Measurements from ENCODE around the gene LRRC15. TPM values are rescaled to one million over a fixed set of nuclear protein-coding genes. Genes with fewer than 3 reads are reported as not detected.

Gene LRRC15
- total RNA-seq, 1 experiment from 2014 or later = 0.28 TPM

DNA sequence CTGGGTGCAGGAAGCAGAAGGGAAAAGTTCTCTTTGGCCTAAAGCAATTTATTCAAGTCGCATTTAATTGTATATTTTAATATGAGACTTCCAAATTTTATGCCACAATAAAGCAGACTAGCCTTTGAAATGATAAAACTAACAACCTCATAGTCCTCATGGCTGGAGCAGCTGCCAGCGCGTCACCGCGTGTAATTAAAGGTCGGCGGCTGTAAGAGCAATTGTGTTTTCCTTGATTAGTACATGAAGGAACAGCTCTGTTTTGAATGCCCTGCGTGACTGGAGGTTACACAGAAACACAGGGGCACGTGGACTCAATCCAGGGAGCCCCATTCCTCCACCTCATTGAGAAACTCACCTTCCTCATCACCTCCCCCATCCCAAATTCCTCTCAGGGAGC, 10.1 kb upstream of the LRRC15 start:
- Histone ChIP-seq H3K36me3 (ENCODE audit: control insufficient read depth, insufficient read depth, low read length) (no peaks in the 10 kb centered on the region), H3K27ac (ENCODE audit: low read length) (no peak overlapping the region), H3K27me3 (ENCODE audit: control insufficient read depth, insufficient read depth, low read length) (no peaks in the 10 kb centered on the region), H3K9me3 (ENCODE audit: control insufficient read depth, insufficient read depth, low read depth, low read length) (no peaks in the 10 kb centered on the region), H3K4me3 (ENCODE audit: low read depth in 2 of 2, low read length in 2 of 2) (no peak overlapping the region), H3K4me1 (ENCODE audit: control insufficient read depth, insufficient read depth, low read length) (no peaks in the 10 kb centered on the region)
- no peak for DNase-seq (ENCODE audit: low read depth, low spot score)
- ATAC-seq = no peak
- TF ChIP-seq, protein P1, sequence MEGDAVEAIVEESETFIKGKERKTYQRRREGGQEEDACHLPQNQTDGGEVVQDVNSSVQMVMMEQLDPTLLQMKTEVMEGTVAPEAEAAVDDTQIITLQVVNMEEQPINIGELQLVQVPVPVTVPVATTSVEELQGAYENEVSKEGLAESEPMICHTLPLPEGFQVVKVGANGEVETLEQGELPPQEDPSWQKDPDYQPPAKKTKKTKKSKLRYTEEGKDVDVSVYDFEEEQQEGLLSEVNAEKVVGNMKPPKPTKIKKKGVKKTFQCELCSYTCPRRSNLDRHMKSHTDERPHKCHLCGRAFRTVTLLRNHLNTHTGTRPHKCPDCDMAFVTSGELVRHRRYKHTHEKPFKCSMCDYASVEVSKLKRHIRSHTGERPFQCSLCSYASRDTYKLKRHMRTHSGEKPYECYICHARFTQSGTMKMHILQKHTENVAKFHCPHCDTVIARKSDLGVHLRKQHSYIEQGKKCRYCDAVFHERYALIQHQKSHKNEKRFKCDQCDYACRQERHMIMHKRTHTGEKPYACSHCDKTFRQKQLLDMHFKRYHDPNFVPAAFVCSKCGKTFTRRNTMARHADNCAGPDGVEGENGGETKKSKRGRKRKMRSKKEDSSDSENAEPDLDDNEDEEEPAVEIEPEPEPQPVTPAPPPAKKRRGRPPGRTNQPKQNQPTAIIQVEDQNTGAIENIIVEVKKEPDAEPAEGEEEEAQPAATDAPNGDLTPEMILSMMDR (IDR thresholded peaks at IDR 0.05) = no peak
- no peak for TF ChIP-seq POLR2AphosphoS5 (IDR thresholded peaks at IDR 0.05; ENCODE audit: low read depth, low read length)
- BruUV-seq (replicated peaks) = no TSS peak
- ChIA-PET CTCF (no interaction called here), POLR2A (no interaction called here)
- intact Hi-C loops (cut with micrococcal nuclease; ENCODE audit: unreplicated experiment) = no loop called here
- in situ Hi-C loops (cut with HindIII; ENCODE audit: low pct_unique_long_range_greater_than_20kb, low sequenced_read_pairs) = no loop called here

DNA sequence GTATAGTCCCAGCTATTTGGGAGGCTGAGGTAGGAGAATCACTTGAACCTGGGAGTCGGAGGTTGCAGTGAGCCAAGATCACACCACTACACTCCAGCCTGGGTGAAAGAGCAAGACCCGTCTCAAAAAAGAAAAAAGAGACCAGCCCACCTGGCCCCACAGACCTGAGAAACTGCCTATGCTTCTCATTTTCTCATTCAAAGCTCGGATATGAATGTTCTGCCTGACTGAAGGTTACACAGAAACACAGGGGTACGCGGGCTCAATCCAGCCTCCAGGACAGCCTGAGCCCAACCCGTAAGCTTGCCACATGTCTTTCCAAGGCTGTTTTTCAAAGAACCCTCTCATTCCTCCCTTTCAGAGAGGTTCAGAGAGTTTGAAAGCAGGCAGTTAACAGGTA, 9.7 kb upstream of the LRRC15 start:
- H3K9me3 ChIP-seq (ENCODE audit: control insufficient read depth, insufficient read depth, low read depth, low read length) = no peaks in the 10 kb centered on the region
- no TSS peak for BruUV-seq (replicated peaks)
- ATAC-seq = no peak
- in situ Hi-C loops (cut with HindIII; ENCODE audit: low pct_unique_long_range_greater_than_20kb, low sequenced_read_pairs) (no loop called here), intact Hi-C loops (cut with micrococcal nuclease; ENCODE audit: unreplicated experiment) (no loop called here)
- no peaks in the 10 kb centered on the region for H3K36me3 ChIP-seq (ENCODE audit: control insufficient read depth, insufficient read depth, low read length)
- DNase-seq (ENCODE audit: low read depth, low spot score) = no peak
- POLR2A ChIA-PET = no interaction called here
- H3K27ac ChIP-seq (ENCODE audit: low read length) = no peak overlapping the region
- TF ChIP-seq SIN3A (IDR thresholded peaks at IDR 0.05; ENCODE audit: borderline replicate concordance, insufficient read depth, low read depth, low read length) = no peak
- no peak for TF ChIP-seq TCF7L2 (IDR thresholded peaks at IDR 0.05; ENCODE audit: low read depth, low read length)
- TF ChIP-seq, protein P2, sequence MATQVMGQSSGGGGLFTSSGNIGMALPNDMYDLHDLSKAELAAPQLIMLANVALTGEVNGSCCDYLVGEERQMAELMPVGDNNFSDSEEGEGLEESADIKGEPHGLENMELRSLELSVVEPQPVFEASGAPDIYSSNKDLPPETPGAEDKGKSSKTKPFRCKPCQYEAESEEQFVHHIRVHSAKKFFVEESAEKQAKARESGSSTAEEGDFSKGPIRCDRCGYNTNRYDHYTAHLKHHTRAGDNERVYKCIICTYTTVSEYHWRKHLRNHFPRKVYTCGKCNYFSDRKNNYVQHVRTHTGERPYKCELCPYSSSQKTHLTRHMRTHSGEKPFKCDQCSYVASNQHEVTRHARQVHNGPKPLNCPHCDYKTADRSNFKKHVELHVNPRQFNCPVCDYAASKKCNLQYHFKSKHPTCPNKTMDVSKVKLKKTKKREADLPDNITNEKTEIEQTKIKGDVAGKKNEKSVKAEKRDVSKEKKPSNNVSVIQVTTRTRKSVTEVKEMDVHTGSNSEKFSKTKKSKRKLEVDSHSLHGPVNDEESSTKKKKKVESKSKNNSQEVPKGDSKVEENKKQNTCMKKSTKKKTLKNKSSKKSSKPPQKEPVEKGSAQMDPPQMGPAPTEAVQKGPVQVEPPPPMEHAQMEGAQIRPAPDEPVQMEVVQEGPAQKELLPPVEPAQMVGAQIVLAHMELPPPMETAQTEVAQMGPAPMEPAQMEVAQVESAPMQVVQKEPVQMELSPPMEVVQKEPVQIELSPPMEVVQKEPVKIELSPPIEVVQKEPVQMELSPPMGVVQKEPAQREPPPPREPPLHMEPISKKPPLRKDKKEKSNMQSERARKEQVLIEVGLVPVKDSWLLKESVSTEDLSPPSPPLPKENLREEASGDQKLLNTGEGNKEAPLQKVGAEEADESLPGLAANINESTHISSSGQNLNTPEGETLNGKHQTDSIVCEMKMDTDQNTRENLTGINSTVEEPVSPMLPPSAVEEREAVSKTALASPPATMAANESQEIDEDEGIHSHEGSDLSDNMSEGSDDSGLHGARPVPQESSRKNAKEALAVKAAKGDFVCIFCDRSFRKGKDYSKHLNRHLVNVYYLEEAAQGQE (IDR thresholded peaks at IDR 0.05; ENCODE audit: insufficient read depth in 1 of 2, low read depth in 2 of 2, low read length in 1 of 2) = no peak
- TF ChIP-seq, protein P1 (IDR thresholded peaks at IDR 0.05) = no peak
- TF ChIP-seq POLR2AphosphoS5 (IDR thresholded peaks at IDR 0.05; ENCODE audit: low read depth, low read length) = no peak
- no peak overlapping the region for H3K4me3 ChIP-seq (ENCODE audit: low read depth in 2 of 2, low read length in 2 of 2)
- H3K27me3 ChIP-seq (ENCODE audit: control insufficient read depth, insufficient read depth, low read length) = no peaks in the 10 kb centered on the region
- H3K4me1 ChIP-seq (ENCODE audit: control insufficient read depth, insufficient read depth, low read length) = no peaks in the 10 kb centered on the region
- CTCF ChIA-PET = no interaction called here

DNA sequence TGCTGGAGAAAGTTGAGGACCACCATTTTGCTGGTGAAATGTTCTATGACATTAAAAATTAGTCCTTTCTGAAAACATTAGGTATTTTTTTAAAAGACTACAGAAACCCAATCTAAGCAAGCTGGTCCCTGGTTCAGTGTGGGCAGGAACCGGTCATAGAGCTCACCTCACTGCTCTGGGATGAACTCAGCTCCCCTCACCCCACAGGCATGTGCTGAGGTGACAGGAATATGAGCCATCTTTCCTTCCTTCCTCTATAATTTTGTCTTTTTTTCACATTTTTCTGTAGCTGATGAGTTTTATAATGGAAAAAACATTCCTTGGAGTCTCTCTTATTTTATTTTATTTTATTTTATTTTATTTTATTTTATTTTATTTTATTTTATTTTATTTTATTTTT, 8.2 kb upstream of the LRRC15 start:
- no peak for ATAC-seq
- no peak overlapping the region for H3K27ac ChIP-seq (ENCODE audit: low read length)
- TF ChIP-seq, protein P2 (IDR thresholded peaks at IDR 0.05; ENCODE audit: insufficient read depth in 1 of 2, low read depth in 2 of 2, low read length in 1 of 2) = no peak
- TF ChIP-seq TCF7L2 (IDR thresholded peaks at IDR 0.05; ENCODE audit: low read depth, low read length) = no peak
- TF ChIP-seq POLR2AphosphoS5 (IDR thresholded peaks at IDR 0.05; ENCODE audit: low read depth, low read length) = no peak
- TF ChIP-seq, protein P1 (IDR thresholded peaks at IDR 0.05) = no peak
- TF ChIP-seq SIN3A (IDR thresholded peaks at IDR 0.05; ENCODE audit: borderline replicate concordance, insufficient read depth, low read depth, low read length) = no peak
- no peak for DNase-seq (ENCODE audit: low read depth, low spot score)
- no TSS peak for BruUV-seq (replicated peaks)
- intact Hi-C loops (cut with micrococcal nuclease; ENCODE audit: unreplicated experiment) = no loop called here
- in situ Hi-C loops (cut with HindIII; ENCODE audit: low pct_unique_long_range_greater_than_20kb, low sequenced_read_pairs) = no loop called here
- no peaks in the 10 kb centered on the region for H3K36me3 ChIP-seq (ENCODE audit: control insufficient read depth, insufficient read depth, low read length)
- H3K4me3 ChIP-seq (ENCODE audit: low read depth in 2 of 2, low read length in 2 of 2) = no peak overlapping the region
- H3K4me1 ChIP-seq (ENCODE audit: control insufficient read depth, insufficient read depth, low read length) = no peaks in the 10 kb centered on the region
- ChIA-PET POLR2A (no interaction called here), CTCF (no interaction called here)
- H3K9me3 ChIP-seq (ENCODE audit: control insufficient read depth, insufficient read depth, low read depth, low read length) = no peaks in the 10 kb centered on the region
- no peaks in the 10 kb centered on the region for H3K27me3 ChIP-seq (ENCODE audit: control insufficient read depth, insufficient read depth, low read length)
